ENCODE results near the gene CXCL3. TPM values are rescaled to one million over a fixed set of nuclear protein-coding genes. Genes with fewer than 3 reads are reported as not detected.

The CXCL3 gene
- total RNA-seq, 2 experiments from 2014 or later, result not detected

GRCh38 chr4:74062953-74063352 lies 24.5 kb upstream of the CXCL3 start:
- CTCF ChIA-PET, result no interaction called here
- Mint-ChIP-seq H3K4me1 (no peaks in the 10 kb centered on the region), H3K4me3 (no peak overlapping the region), H3K36me3 (ENCODE audit: low read depth) (no peaks in the 10 kb centered on the region), H3K27ac (no peak overlapping the region), H3K9me3 (no peaks in the 10 kb centered on the region), H3K27me3 (peaks cover 5% of the 10 kb centered on the region)
- DNase-seq, result no peak
- POLR2A ChIA-PET, result interaction anchor here (0.6 kb wide), 1 partner anchor 218 kb away, joined by 3 read pairs; no protein-coding TSS in a partner anchor

GRCh38 chr4:74061430-74061829 lies 22.9 kb upstream of the CXCL3 start:
- no peak overlapping the region for H3K27ac Mint-ChIP-seq
- ChIA-PET POLR2A (no interaction called here), CTCF (no interaction called here)
- H3K36me3 Mint-ChIP-seq (ENCODE audit: low read depth), result no peaks in the 10 kb centered on the region
- no peak overlapping the region for H3K4me3 Mint-ChIP-seq
- peaks cover 6% of the 10 kb centered on the region for H3K27me3 Mint-ChIP-seq
- no peak for DNase-seq
- no peaks in the 10 kb centered on the region for H3K9me3 Mint-ChIP-seq
- no peaks in the 10 kb centered on the region for H3K4me1 Mint-ChIP-seq

- POLR2A ChIA-PET, result no interaction called here
- Mint-ChIP-seq H3K27me3 (peaks cover 8% of the 10 kb centered on the region), H3K36me3 (ENCODE audit: low read depth) (no peaks in the 10 kb centered on the region), H3K4me1 (no peaks in the 10 kb centered on the region), H3K9me3 (no peaks in the 10 kb centered on the region), H3K27ac (no peak overlapping the region), H3K4me3 (no peak overlapping the region)
- CTCF ChIA-PET, result no interaction called here
- DNase-seq, result no peak
Observed at GRCh38 chr4:74059161-74059829, 20.8 kb upstream of the CXCL3 start.

DNA sequence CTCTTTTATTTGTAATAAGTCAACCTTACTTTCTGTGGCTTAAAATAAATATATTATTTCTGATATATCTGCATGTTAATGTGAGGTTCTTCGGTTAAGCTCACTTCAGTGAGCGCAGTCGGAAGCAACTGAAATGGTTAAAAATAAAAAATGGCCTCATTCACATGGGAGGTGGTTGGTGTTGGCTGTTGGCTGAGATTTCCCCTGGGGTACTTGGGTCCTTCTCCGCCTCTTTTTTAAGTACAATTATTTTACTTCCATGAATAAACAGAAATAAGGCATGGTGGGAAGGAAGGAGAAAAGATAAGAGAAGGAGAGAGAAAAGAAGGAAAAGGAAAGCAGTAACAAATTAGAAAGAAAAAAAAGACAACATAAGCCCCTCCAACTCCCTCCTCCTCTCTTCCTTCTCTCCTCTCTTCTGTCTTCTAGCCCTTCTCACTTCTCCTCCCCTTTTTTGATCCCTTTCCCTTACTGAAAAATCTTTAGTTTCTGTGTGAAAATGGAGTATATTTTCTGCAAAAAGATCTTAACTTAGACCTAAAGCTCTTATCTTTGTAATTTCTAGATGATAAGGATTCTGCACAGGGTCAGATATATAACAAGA lies 19.7 kb upstream of the CXCL3 start:
- no peaks in the 10 kb centered on the region for H3K36me3 Mint-ChIP-seq (ENCODE audit: low read depth)
- H3K27me3 Mint-ChIP-seq, result peaks cover 11% of the 10 kb centered on the region
- H3K9me3 Mint-ChIP-seq, result no peaks in the 10 kb centered on the region
- no peaks in the 10 kb centered on the region for H3K4me1 Mint-ChIP-seq
- CTCF ChIA-PET, result no interaction called here
- no peak overlapping the region for H3K27ac Mint-ChIP-seq
- no peak overlapping the region for H3K4me3 Mint-ChIP-seq
- DNase-seq, result no peak
- POLR2A ChIA-PET, result no interaction called here

DNA sequence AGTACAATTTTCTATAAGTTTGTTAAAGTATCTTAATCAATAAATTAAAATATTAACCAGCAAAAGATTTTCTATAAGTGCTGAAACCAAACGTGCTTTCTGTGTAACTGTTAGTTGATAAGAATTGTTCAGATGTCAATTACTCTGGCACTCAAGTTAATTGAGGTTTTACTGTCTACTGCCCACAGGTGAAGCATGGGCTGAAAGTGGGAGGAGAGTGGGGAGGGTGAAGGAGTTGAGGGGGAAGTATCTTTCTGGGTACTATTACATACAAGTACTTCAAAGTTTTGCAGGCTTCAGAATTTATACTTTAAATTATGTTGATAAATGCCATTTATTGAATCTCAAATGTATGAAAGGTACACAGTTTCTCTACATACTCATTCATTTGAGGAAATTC lies 19.1 kb upstream of the CXCL3 start:
- ChIA-PET POLR2A (no interaction called here), CTCF (no interaction called here)
- peaks cover 11% of the 10 kb centered on the region for H3K27me3 Mint-ChIP-seq
- no peak for DNase-seq
- H3K9me3 Mint-ChIP-seq, result no peaks in the 10 kb centered on the region
- no peak overlapping the region for H3K4me3 Mint-ChIP-seq
- H3K36me3 Mint-ChIP-seq (ENCODE audit: low read depth), result no peaks in the 10 kb centered on the region
- H3K27ac Mint-ChIP-seq, result no peak overlapping the region
- H3K4me1 Mint-ChIP-seq, result no peaks in the 10 kb centered on the region

DNA sequence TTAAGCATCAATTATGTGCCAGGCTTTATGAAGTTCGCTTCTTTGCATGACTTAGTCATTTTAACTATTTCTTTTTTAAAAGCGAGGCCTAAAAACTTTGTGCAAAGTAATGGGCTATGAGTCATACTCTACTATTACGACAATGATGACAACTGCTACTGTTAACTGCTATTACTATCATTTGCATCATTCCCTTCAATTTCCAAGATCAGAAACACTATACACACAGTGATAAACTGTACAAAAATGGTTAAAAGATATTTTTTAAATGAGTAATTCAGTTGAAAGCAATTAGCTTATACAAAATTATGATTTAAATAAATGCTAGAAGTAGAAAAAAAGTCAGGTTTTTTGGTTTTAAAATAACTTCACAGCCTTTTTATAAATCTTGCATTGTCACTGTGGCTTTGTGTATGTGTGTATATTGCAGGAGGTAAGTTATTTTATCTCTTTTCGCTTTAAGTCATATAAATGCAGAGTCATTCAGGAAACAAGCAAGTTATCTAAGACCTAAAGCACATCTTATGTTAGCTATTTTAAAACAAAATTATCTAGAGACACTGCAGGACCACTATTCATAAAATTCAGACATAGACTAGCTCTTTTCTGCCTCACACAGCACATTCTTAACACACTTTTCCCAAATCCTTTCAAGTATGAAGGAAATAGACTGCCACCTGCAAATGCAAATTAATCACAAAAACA lies 18.5 kb upstream of the CXCL3 start:
- no peaks in the 10 kb centered on the region for H3K4me1 Mint-ChIP-seq
- ChIA-PET CTCF (no interaction called here), POLR2A (no interaction called here)
- H3K27me3 Mint-ChIP-seq, result peaks cover 11% of the 10 kb centered on the region
- H3K27ac Mint-ChIP-seq, result no peak overlapping the region
- H3K9me3 Mint-ChIP-seq, result no peaks in the 10 kb centered on the region
- DNase-seq, result no peak
- H3K4me3 Mint-ChIP-seq, result no peak overlapping the region
- no peaks in the 10 kb centered on the region for H3K36me3 Mint-ChIP-seq (ENCODE audit: low read depth)

DNA sequence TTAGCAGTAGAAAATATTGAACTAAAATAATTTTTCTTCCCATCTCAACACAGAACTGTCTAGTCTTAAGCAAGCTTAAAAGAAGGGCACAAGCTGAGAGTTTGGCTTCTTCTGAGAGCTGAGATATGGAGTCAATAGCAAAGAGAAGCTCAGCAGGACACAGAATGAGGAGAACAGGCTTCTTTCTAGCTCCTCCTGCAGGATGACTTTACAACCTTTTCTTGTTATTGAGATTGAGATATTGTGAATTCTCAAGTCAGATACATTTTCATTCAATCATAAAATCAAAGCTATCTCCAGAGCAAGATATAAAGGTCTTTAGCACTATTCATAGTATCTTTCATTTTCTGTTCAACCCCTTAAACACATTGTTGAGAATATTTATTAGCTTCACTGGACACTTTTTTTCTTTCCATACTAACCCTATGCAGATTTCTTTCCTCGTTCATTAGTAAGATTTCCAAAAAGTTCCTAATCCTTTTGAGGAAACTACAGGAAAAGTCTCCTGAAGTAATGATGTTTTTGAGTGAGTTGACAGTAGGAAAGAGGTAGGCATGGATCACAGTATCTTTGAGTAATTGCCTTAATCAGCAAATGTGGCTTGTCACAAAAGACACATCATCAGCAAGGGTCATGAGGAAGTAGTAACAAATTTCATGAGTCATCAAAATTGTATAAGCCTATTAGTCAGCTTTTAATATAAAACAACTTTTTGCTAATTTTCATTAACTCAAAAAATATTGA lies 17.8 kb upstream of the CXCL3 start:
- ChIA-PET CTCF (no interaction called here), POLR2A (no interaction called here)
- no peaks in the 10 kb centered on the region for H3K36me3 Mint-ChIP-seq (ENCODE audit: low read depth)
- no peak overlapping the region for H3K4me3 Mint-ChIP-seq
- no peaks in the 10 kb centered on the region for H3K4me1 Mint-ChIP-seq
- H3K27ac Mint-ChIP-seq, result no peak overlapping the region
- no peak for DNase-seq
- peaks cover 11% of the 10 kb centered on the region for H3K27me3 Mint-ChIP-seq
- H3K9me3 Mint-ChIP-seq, result no peaks in the 10 kb centered on the region

DNA sequence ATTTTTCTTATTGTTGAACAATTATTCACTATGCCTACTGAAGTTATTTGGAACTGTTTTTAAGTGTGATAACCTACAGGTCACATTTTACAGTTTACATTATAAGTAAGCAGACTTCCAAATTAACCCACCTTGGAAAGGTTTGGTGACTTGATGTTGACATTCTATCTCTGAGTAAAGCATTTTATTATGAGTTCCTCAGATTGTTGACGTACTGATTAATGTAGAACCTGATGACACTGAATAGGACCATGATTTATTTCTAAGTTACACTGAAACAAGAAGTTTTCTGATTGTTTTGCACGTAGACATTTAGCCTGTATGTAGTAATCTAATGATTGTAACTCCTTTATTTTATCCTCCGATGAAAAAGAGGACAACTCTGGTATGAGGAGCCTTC lies 17.0 kb upstream of the CXCL3 start:
- no peak overlapping the region for H3K27ac Mint-ChIP-seq
- CTCF ChIA-PET, result no interaction called here
- no peak for DNase-seq
- H3K4me1 Mint-ChIP-seq, result no peaks in the 10 kb centered on the region
- H3K4me3 Mint-ChIP-seq, result no peak overlapping the region
- H3K36me3 Mint-ChIP-seq (ENCODE audit: low read depth), result no peaks in the 10 kb centered on the region
- H3K27me3 Mint-ChIP-seq, result peaks cover 11% of the 10 kb centered on the region
- POLR2A ChIA-PET, result no interaction called here
- no peaks in the 10 kb centered on the region for H3K9me3 Mint-ChIP-seq

DNA sequence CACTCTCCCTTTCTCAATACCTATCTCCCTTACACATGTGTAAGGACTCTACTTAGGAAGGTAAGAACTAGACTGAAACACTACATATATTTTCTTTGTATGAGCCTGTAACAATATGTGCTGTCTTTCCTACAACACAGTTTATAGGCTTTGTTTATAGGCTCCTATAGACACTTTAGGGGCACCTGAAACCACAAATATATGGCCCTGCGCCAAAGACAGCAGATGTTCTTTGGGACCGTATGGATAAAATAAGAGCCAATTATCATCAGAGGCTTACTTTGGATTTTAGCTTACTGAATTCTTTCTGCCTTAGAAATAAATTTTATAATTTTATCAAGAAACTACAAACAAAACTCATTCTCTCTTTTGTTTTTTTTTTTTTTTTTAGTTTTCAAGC lies 16.6 kb upstream of the CXCL3 start:
- Mint-ChIP-seq H3K4me1 (no peaks in the 10 kb centered on the region), H3K36me3 (ENCODE audit: low read depth) (no peaks in the 10 kb centered on the region), H3K4me3 (no peak overlapping the region), H3K9me3 (no peaks in the 10 kb centered on the region), H3K27ac (no peak overlapping the region), H3K27me3 (peaks cover 11% of the 10 kb centered on the region)
- DNase-seq, result no peak
- POLR2A ChIA-PET, result no interaction called here
- CTCF ChIA-PET, result no interaction called here

GRCh38 chr4:74054483-74055047 lies 16.1 kb upstream of the CXCL3 start:
- H3K9me3 Mint-ChIP-seq, result no peaks in the 10 kb centered on the region

GRCh38 chr4:74047152-74047551 lies 8.7 kb upstream of the CXCL3 start:
- Mint-ChIP-seq H3K36me3 (ENCODE audit: low read depth) (no peaks in the 10 kb centered on the region), H3K27ac (no peak overlapping the region), H3K9me3 (peaks cover 4% of the 10 kb centered on the region), H3K27me3 (peaks cover 20% of the 10 kb centered on the region), H3K4me1 (no peaks in the 10 kb centered on the region), H3K4me3 (no peak overlapping the region)
- DNase-seq, result no peak
- ChIA-PET POLR2A (no interaction called here), CTCF (no interaction called here)

More at GRCh38 chr4:74054483-74055047, 16.1 kb upstream of the CXCL3 start:
- no peak for DNase-seq
- ChIA-PET CTCF (no interaction called here), POLR2A (no interaction called here)
- Mint-ChIP-seq H3K27me3 (peaks cover 11% of the 10 kb centered on the region), H3K4me1 (no peaks in the 10 kb centered on the region), H3K36me3 (ENCODE audit: low read depth) (no peaks in the 10 kb centered on the region), H3K27ac (no peak overlapping the region), H3K4me3 (no peak overlapping the region)

DNA sequence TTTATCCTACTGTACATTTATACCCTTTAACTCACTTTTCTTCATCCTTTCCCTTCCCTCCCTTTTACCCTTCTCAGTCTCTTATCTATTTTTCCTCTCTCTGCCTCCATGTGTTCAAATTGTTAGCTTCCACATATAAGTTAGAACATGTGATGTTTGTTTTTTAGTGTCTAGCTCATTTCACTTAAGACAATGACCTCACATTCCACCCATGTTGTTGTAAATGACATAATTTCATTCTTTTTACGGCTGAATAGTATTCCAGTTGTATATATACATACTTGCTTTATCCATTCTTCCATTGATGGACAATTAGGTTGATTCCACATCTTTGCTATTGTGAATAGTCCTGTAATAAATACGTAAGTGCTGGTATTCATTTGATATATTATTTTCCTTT lies 7.3 kb upstream of the CXCL3 start:
- peaks cover 4% of the 10 kb centered on the region for H3K9me3 Mint-ChIP-seq
- no peak overlapping the region for H3K27ac Mint-ChIP-seq
- DNase-seq, result no peak
- H3K4me3 Mint-ChIP-seq, result no peak overlapping the region
- ChIA-PET POLR2A (no interaction called here), CTCF (no interaction called here)
- no peaks in the 10 kb centered on the region for H3K4me1 Mint-ChIP-seq
- peaks cover 27% of the 10 kb centered on the region for H3K27me3 Mint-ChIP-seq
- no peaks in the 10 kb centered on the region for H3K36me3 Mint-ChIP-seq (ENCODE audit: low read depth)

- no peak for DNase-seq
- ChIA-PET POLR2A (no interaction called here), CTCF (no interaction called here)
- Mint-ChIP-seq H3K27me3 (peaks cover 31% of the 10 kb centered on the region), H3K36me3 (ENCODE audit: low read depth) (no peaks in the 10 kb centered on the region), H3K4me1 (no peaks in the 10 kb centered on the region), H3K4me3 (no peak overlapping the region), H3K27ac (no peak overlapping the region), H3K9me3 (peaks cover 4% of the 10 kb centered on the region)
Observed at GRCh38 chr4:74045247-74045646, 6.8 kb upstream of the CXCL3 start.
